Measurements from ENCODE around the gene TMED3. TPM values are rescaled to one million over a fixed set of nuclear protein-coding genes. Genes with fewer than 3 reads are reported as not detected.

TMED3 gene
- total RNA-seq, 1 experiment from 2014 or later: 53.6 TPM

DNA sequence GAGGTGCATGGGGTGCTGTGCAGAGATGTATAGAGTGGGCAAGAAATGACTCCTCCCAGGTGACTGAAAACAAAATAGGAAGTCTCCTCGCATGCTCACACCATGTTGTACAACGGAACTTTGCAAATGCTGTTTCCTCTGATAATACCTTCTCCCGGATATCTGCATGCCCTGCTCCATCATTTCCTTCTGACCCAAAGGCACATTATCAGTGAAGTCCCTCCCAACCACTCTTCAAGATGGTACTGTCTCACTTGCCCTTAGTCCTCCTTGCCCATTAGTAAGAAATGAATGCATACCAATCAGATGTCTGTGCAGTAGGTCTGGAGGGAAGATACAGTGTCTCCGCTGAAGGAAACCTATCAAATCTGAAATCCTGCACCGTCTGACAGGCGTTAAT, 12.0 kb downstream of the TMED3 start:
- H3K9ac ChIP-seq (ENCODE audit: low read length): no peak overlapping the region
- H3K36me3 ChIP-seq (ENCODE audit: control insufficient read depth in 1 of 2, insufficient read depth in 2 of 2, low read length in 2 of 2): peaks cover 3 to 28% of the 10 kb centered on the region in 2 experiments; a peak in 3 of 4 replicates
- no peaks in the 10 kb centered on the region for H3K9me2 ChIP-seq (ENCODE audit: insufficient read depth)
- H2AFZ ChIP-seq (ENCODE audit: low read depth, low read length, poor library complexity, severe bottlenecking): no peak overlapping the region
- no peaks in the 10 kb centered on the region for H3K9me3 ChIP-seq (ENCODE audit: control insufficient read depth in 1 of 2, insufficient read depth in 1 of 2, low read depth in 1 of 2, low read length in 2 of 2)
- ATAC-seq (no peak), DNase-seq (ENCODE audit: low read depth, low spot score) (no peak)
- no peak overlapping the region for H3K4me3 ChIP-seq (replicated peaks in 1 of 2; ENCODE audit: low read depth in 1 of 2, low read length in 2 of 2)
- H3K79me2 ChIP-seq (ENCODE audit: insufficient read depth, low read length): peaks cover 54% of the 10 kb centered on the region
- no peak overlapping the region for H3K4me2 ChIP-seq (ENCODE audit: low read length)
- H3K4me1 ChIP-seq (ENCODE audit: control insufficient read depth in 1 of 2, insufficient read depth in 2 of 2, low read length in 2 of 2): no peaks in the 10 kb centered on the region
- intact Hi-C loops (cut with micrococcal nuclease): no loop called here
- BruUV-seq (replicated peaks): no TSS peak
- no peaks in the 10 kb centered on the region for H3K27me3 ChIP-seq (ENCODE audit: insufficient read depth, low read length)
- no peaks in the 10 kb centered on the region for H4K20me1 ChIP-seq (ENCODE audit: insufficient read depth)
- H3K27ac ChIP-seq (ENCODE audit: low read depth, low read length): no peak overlapping the region
- RAD21 ChIA-PET (ENCODE audit: low non-redundant PET in 1 of 2, low total read pairs in 2 of 2, uncharacterized antibody in 2 of 2, unreplicated experiment in 2 of 2): no interaction called here
- POLR2A ChIA-PET: no interaction called here
- no peak for TF ChIP-seq CBX3 (IDR thresholded peaks at IDR 0.05; ENCODE audit: low read depth)
- no peak for TF ChIP-seq EZH2phosphoT487 (IDR thresholded peaks at IDR 0.05; ENCODE audit: borderline replicate concordance)
- TF ChIP-seq RAD21 (IDR thresholded peaks at IDR 0.05; ENCODE audit: low read depth): no peak
- TF ChIP-seq, protein P1, sequence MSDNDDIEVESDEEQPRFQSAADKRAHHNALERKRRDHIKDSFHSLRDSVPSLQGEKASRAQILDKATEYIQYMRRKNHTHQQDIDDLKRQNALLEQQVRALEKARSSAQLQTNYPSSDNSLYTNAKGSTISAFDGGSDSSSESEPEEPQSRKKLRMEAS (IDR thresholded peaks at IDR 0.05): no peak
- no peak for TF ChIP-seq EGR1 (IDR thresholded peaks at IDR 0.05; ENCODE audit: low read depth)
- no peak for TF ChIP-seq ELF1 (IDR thresholded peaks at IDR 0.05; ENCODE audit: borderline replicate concordance, low read depth)
- no peak for TF ChIP-seq ZFX (IDR thresholded peaks at IDR 0.05)
- no peak for TF ChIP-seq REST (IDR thresholded peaks at IDR 0.05; ENCODE audit: low read depth)
- no peak for TF ChIP-seq YY1 (IDR thresholded peaks at IDR 0.05; ENCODE audit: extremely low read depth, insufficient replicate concordance, low read depth, low read length)
- no peak for TF ChIP-seq POLR2AphosphoS5 (IDR thresholded peaks at IDR 0.05; ENCODE audit: low read depth, low read length)
- TF ChIP-seq, protein P2, sequence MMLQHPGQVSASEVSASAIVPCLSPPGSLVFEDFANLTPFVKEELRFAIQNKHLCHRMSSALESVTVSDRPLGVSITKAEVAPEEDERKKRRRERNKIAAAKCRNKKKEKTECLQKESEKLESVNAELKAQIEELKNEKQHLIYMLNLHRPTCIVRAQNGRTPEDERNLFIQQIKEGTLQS (IDR thresholded peaks at IDR 0.05): no peak
- TF ChIP-seq JUND (IDR thresholded peaks at IDR 0.05): no peak
- no peak for TF ChIP-seq EZH2 (IDR thresholded peaks at IDR 0.05)
- TF ChIP-seq ZNF274 (IDR thresholded peaks at IDR 0.05; ENCODE audit: low read depth, low read length): no peak
- TF ChIP-seq, protein P3, sequence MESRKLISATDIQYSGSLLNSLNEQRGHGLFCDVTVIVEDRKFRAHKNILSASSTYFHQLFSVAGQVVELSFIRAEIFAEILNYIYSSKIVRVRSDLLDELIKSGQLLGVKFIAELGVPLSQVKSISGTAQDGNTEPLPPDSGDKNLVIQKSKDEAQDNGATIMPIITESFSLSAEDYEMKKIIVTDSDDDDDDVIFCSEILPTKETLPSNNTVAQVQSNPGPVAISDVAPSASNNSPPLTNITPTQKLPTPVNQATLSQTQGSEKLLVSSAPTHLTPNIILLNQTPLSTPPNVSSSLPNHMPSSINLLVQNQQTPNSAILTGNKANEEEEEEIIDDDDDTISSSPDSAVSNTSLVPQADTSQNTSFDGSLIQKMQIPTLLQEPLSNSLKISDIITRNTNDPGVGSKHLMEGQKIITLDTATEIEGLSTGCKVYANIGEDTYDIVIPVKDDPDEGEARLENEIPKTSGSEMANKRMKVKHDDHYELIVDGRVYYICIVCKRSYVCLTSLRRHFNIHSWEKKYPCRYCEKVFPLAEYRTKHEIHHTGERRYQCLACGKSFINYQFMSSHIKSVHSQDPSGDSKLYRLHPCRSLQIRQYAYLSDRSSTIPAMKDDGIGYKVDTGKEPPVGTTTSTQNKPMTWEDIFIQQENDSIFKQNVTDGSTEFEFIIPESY (IDR thresholded peaks at IDR 0.05; ENCODE audit: extremely low read depth, insufficient replicate concordance, low read length): no peak
- no peak for TF ChIP-seq SIN3A (IDR thresholded peaks at IDR 0.05; ENCODE audit: low read depth)
- CTCF ChIA-PET: no interaction called here
